ENCODE data around the gene DDX18.
"Not testable (repeated sequence)": the region's sequence is repeated elsewhere in the genome, so short reads cannot be mapped to it uniquely, and the experiment has no call there.

DDX18 gene

GRCh38 chr2:117825437-117825836 lies 10.9 kb downstream of the DDX18 start:
- TF ChIP-seq CTCF (IDR thresholded peaks at IDR 0.05; ENCODE audit: insufficient read depth, low read length, poor library complexity, severe bottlenecking) (no peak), EZH2phosphoT487 (conservative IDR thresholded peaks at IDR 0.05; ENCODE audit: low read length) (no peak)
- no peak overlapping the region for H3K4me2 ChIP-seq (ENCODE audit: low read depth, low read length, poor library complexity, severe bottlenecking)
- H2AFZ ChIP-seq (ENCODE audit: low read depth, low read length, severe bottlenecking): no peak overlapping the region
- no peak overlapping the region for H3K27ac ChIP-seq (ENCODE audit: low read depth, low read length)
- H4K20me1 ChIP-seq (ENCODE audit: low read depth, low read length): no peaks in the 10 kb centered on the region; the same call in 1 of the 2 replicates
- H3K79me2 ChIP-seq (ENCODE audit: insufficient read depth, low read length): no peaks in the 10 kb centered on the region
- no peaks in the 10 kb centered on the region for H3K27me3 ChIP-seq (ENCODE audit: low read length)
- H3F3A ChIP-seq (ENCODE audit: insufficient read depth): no peaks in the 10 kb centered on the region
- H3K4me3 ChIP-seq (ENCODE audit: insufficient read depth, low read length, poor library complexity, severe bottlenecking): no peak overlapping the region
- no peaks in the 10 kb centered on the region for H3K9me3 ChIP-seq (ENCODE audit: insufficient read depth, low read length)
- H3K36me3 ChIP-seq (ENCODE audit: low read length): peaks cover 77% of the 10 kb centered on the region
- no peak overlapping the region for H3K9ac ChIP-seq (ENCODE audit: low read length)
- no peaks in the 10 kb centered on the region for H3K9me2 ChIP-seq (replicated peaks; ENCODE audit: insufficient read depth, low read length)

DNA sequence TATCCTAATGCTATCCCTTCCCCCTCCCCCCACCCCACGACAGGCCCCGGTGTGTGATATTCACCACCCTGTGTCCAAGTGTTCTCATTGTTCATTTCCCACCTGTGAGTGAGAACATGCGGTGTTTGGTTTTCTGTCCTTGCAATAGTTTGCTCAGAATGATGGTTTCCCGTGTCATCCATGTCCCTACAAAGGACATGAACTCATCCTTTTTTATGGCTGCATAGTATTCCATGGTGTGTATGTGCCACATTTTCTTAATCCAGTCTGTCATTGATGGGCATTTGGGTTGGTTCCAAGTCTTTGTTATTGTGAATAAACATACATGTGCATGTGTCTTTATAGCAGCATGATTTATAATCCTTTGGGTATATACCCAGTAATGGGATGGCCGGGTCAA lies 13.0 kb downstream of the DDX18 start:
- not testable (repeated sequence) for H3K27me3 ChIP-seq (ENCODE audit: low read length); H3K27ac ChIP-seq (ENCODE audit: low read depth, low read length); H3K79me2 ChIP-seq (ENCODE audit: insufficient read depth, low read length); H3K9me2 ChIP-seq (replicated peaks; ENCODE audit: insufficient read depth, low read length); H3F3A ChIP-seq (ENCODE audit: insufficient read depth); H3K9ac ChIP-seq (ENCODE audit: low read length); H2AFZ ChIP-seq (ENCODE audit: low read depth, low read length, severe bottlenecking); H4K20me1 ChIP-seq (ENCODE audit: low read depth, low read length); H3K9me3 ChIP-seq (ENCODE audit: insufficient read depth, low read length); H3K4me3 ChIP-seq (ENCODE audit: insufficient read depth, low read length, poor library complexity, severe bottlenecking); H3K4me2 ChIP-seq (ENCODE audit: low read depth, low read length, poor library complexity, severe bottlenecking)
- H3K36me3 ChIP-seq (ENCODE audit: low read length): peaks cover 69% of the 10 kb centered on the region

DNA sequence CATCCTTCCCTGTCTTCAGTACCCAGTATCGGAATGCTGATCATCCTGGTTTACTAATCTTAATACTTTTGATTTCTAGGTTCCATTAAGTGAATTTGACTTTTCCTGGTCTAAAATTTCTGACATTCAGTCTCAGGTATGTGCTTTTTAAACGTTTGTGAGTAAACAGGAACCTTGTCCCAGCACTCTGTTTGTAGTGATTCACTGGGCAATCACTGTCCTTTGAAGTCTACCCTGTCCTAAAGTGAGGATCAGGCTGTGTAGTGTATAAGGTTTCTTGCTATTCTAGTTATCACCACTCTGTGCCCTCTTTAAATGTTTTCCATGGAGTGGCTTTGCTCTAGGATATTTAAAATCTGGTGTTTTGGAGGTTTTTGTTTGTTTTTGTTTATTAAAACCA lies 14.4 kb downstream of the DDX18 start:
- Histone ChIP-seq H3K27me3 (ENCODE audit: low read length) (no peaks in the 10 kb centered on the region), H3K36me3 (ENCODE audit: low read length) (peaks cover 58% of the 10 kb centered on the region)

DNA sequence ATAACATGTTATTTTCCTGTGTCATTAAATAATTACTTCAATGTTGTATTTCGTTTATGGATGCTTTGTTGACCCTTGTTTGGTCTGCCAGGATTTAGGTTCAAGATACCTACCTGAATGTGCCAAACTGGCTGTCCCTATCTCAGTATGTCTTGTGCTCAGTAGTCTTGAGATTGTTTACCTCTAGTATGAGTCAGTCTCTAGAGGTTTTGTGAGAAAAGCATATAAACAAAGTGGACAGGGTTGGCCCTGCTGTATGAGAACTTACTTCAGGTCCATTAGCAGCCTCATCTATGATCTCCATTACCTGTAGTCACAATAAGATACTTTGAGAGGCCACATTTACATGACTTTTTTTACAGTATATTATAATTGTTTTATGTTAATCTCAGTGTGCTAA lies 17.8 kb downstream of the DDX18 start:
- H3K27ac ChIP-seq (ENCODE audit: low read depth, low read length): no peak overlapping the region
- TF ChIP-seq EZH2phosphoT487 (conservative IDR thresholded peaks at IDR 0.05; ENCODE audit: low read length): no peak
- TF ChIP-seq CTCF (IDR thresholded peaks at IDR 0.05; ENCODE audit: insufficient read depth, low read length, poor library complexity, severe bottlenecking): no peak
- H3F3A ChIP-seq (ENCODE audit: insufficient read depth): 0 out of 2 replicates have a peak, but pooled peaks cover 7% of the 10 kb centered on the region
- H3K36me3 ChIP-seq (ENCODE audit: low read length): peaks cover 26% of the 10 kb centered on the region; the same call in 1 of the 2 replicates
- no peak overlapping the region for H2AFZ ChIP-seq (ENCODE audit: low read depth, low read length, severe bottlenecking)
- no peak overlapping the region for H3K4me2 ChIP-seq (ENCODE audit: low read depth, low read length, poor library complexity, severe bottlenecking)
- H3K9ac ChIP-seq (ENCODE audit: low read length): no peak overlapping the region
- no peaks in the 10 kb centered on the region for H3K27me3 ChIP-seq (ENCODE audit: low read length)
- no peaks in the 10 kb centered on the region for H3K79me2 ChIP-seq (ENCODE audit: insufficient read depth, low read length)
- no peaks in the 10 kb centered on the region for H3K9me2 ChIP-seq (replicated peaks; ENCODE audit: insufficient read depth, low read length)
- no peaks in the 10 kb centered on the region for H3K9me3 ChIP-seq (ENCODE audit: insufficient read depth, low read length)
- no peak overlapping the region for H3K4me3 ChIP-seq (ENCODE audit: insufficient read depth, low read length, poor library complexity, severe bottlenecking)
- no peaks in the 10 kb centered on the region for H4K20me1 ChIP-seq (ENCODE audit: low read depth, low read length)

More for the DNA sequence above, 14.4 kb downstream of the DDX18 start:
- Histone ChIP-seq H3K9me3 (ENCODE audit: insufficient read depth, low read length) (no peaks in the 10 kb centered on the region), H3K79me2 (ENCODE audit: insufficient read depth, low read length) (no peaks in the 10 kb centered on the region), H3F3A (ENCODE audit: insufficient read depth) (0 out of 2 replicates have a peak, but pooled peaks cover 4% of the 10 kb centered on the region), H3K27ac (ENCODE audit: low read depth, low read length) (no peak overlapping the region), H4K20me1 (ENCODE audit: low read depth, low read length) (no peaks in the 10 kb centered on the region), H3K4me2 (ENCODE audit: low read depth, low read length, poor library complexity, severe bottlenecking) (no peak overlapping the region), H3K4me3 (ENCODE audit: insufficient read depth, low read length, poor library complexity, severe bottlenecking) (no peak overlapping the region), H3K9ac (ENCODE audit: low read length) (no peak overlapping the region), H3K9me2 (replicated peaks; ENCODE audit: insufficient read depth, low read length) (no peaks in the 10 kb centered on the region), H2AFZ (ENCODE audit: low read depth, low read length, severe bottlenecking) (no peak overlapping the region)
- TF ChIP-seq CTCF (IDR thresholded peaks at IDR 0.05; ENCODE audit: insufficient read depth, low read length, poor library complexity, severe bottlenecking): no peak
- TF ChIP-seq EZH2phosphoT487 (conservative IDR thresholded peaks at IDR 0.05; ENCODE audit: low read length): no peak
